GM12878 (cell line): ENCODE data around the gene OLFM2. TPM values are rescaled to one million over a fixed set of nuclear protein-coding genes. Genes with fewer than 3 reads are reported as not detected.

ENCODE experiments used
- CREB1 ChIP-seq: IDR thresholded peaks from 2 replicates; pipeline ENCODE4 v1.6.1; 2012; ENCODE audit warnings: low read depth, mild to moderate bottlenecking, inconsistent platforms
- EGR1 ChIP-seq, 2 experiments: IDR thresholded peaks; 1 replicate in 1 of 2; 2 replicates in 1 of 2; pipeline ENCODE4 v1.6.1; 2011 to 2012; ENCODE audit warnings: low read depth in 2 of 2, low read length in 2 of 2, borderline replicate concordance in 1 of 2, mild to moderate bottlenecking in 1 of 2, moderate library complexity in 1 of 2
- HDAC6 ChIP-seq: fragments of 200-600 bp; sonication (generic); IDR thresholded peaks from one replicate; pipeline ENCODE4 v1.8.0; 2017; ENCODE audit warnings: antibody characterized with exemption; ENCODE audit not compliant: unreplicated experiment
- JUND ChIP-seq: IDR thresholded peaks from 2 replicates; pipeline ENCODE4 v1.6.1; 2012; ENCODE audit warnings: low read depth, mild to moderate bottlenecking, low read length, improper control_type of control experiment, moderate library complexity
- MTA2 ChIP-seq: fragments of 450-650 bp; IDR thresholded peaks from 2 replicates; pipeline ENCODE4 v1.6.1; 2016; ENCODE audit warnings: low read depth, mild to moderate bottlenecking, moderate library complexity
- NBN ChIP-seq: fragments of 450-650 bp; IDR thresholded peaks from 2 replicates; pipeline ENCODE4 v1.6.1; 2016
- NR2F1 ChIP-seq: fragments of 450-650 bp; conservative IDR thresholded peaks from 2 replicates; pipeline ENCODE4 v1.6.1; 2017; ENCODE audit warnings: mild to moderate bottlenecking
- NRF1 ChIP-seq: conservative IDR thresholded peaks from 2 replicates; pipeline ENCODE4 v1.6.1; 2011; ENCODE audit warnings: mild to moderate bottlenecking, low read depth, low read length, improper control_type of control experiment
- PAX5 ChIP-seq: IDR thresholded peaks from 2 replicates; pipeline ENCODE4 v1.6.1; 2011; ENCODE audit warnings: low read depth, low read length, borderline replicate concordance
- RAD21 ChIP-seq: IDR thresholded peaks from 2 replicates; pipeline ENCODE4 v1.6.1; 2011; ENCODE audit warnings: mild to moderate bottlenecking, low read depth, low read length, moderate library complexity; ENCODE audit not compliant: insufficient read depth
- SIN3A ChIP-seq: IDR thresholded peaks from 2 replicates; pipeline ENCODE4 v1.6.1; 2012; ENCODE audit warnings: low read depth, low read length, improper control_type of control experiment
- SMAD1 ChIP-seq: fragments of 450-650 bp; IDR thresholded peaks from 2 replicates; pipeline ENCODE4 v1.6.1; 2018; ENCODE audit warnings: mild to moderate bottlenecking, low read depth; ENCODE audit not compliant: partially characterized antibody
- SMAD5 ChIP-seq: IDR thresholded peaks from 2 replicates; pipeline ENCODE4 v1.6.1; 2016; ENCODE audit warnings: antibody characterized with exemption, low read depth
- SMARCA5 ChIP-seq: fragments of 450-650 bp; IDR thresholded peaks from 2 replicates; pipeline ENCODE4 v1.6.1; 2017; ENCODE audit warnings: mild to moderate bottlenecking
- SP1 ChIP-seq: IDR thresholded peaks from one replicate; pipeline ENCODE4 v1.6.1; 2011; ENCODE audit warnings: low read depth, low read length
- SRF ChIP-seq, 2 experiments: IDR thresholded peaks; 2 replicates each; pipeline ENCODE4 v1.6.1; 2011; ENCODE audit warnings: low read depth in 2 of 2, low read length in 2 of 2, mild to moderate bottlenecking in 1 of 2, moderate library complexity in 1 of 2
- TARDBP ChIP-seq: IDR thresholded peaks from 2 replicates; pipeline ENCODE4 v1.6.1; 2016; ENCODE audit warnings: borderline replicate concordance
- ZSCAN29 ChIP-seq: fragments of 450-650 bp; IDR thresholded peaks from 2 replicates; pipeline ENCODE4 v1.6.1; 2017; ENCODE audit warnings: mild to moderate bottlenecking, moderate library complexity
- polyA plus RNA-seq, 11 experiments: library from polyadenylated mRNA; depleted of rRNA in 4 of 11; unstranded in 6 of 11; stranded (reverse) in 5 of 11; fragments of >200 nt; fragmentation: Nextera tagmentation in 4 of 11; fragmentation: Illumina TruSeq in 1 of 11; extraction: Ambion mirVana in 4 of 11; extraction: Trizol in 1 of 11; gene quantifications; 1 replicate in 1 of 11; 2 replicates in 10 of 11; pipeline versions ENCODE4 v1.2.1 to v1.2.3, GENCODE V29; 2011 to 2016; ENCODE audit warnings: inconsistent platforms in 2 of 11, missing spikeins in 2 of 11, low read depth in 1 of 11
- total RNA-seq, 4 experiments: library from RNA; depleted of rRNA in 3 of 4; stranded (reverse); fragments of >200 nt in 3 of 4; fragmentation: Illumina TruSeq in 1 of 4; extraction: Trizol in 1 of 4; gene quantifications; 2 replicates each; pipeline versions ENCODE4 v1.2.1 to v1.2.3, GENCODE V29; 2013 to 2021
- TF ChIP-seq, protein P1 (sequence below): fragments of 450-650 bp; IDR thresholded peaks from 2 replicates; pipeline ENCODE4 v1.6.1; 2018; ENCODE audit warnings: mild to moderate bottlenecking, low read depth, moderate library complexity; ENCODE audit not compliant: partially characterized antibody
- TF ChIP-seq, protein P2 (sequence below): fragments of 450-650 bp; IDR thresholded peaks from 2 replicates; pipeline ENCODE4 v1.6.1; 2016; ENCODE audit warnings: mild to moderate bottlenecking
- TF ChIP-seq, protein P3 (sequence below): fragments of 450-650 bp; IDR thresholded peaks from 2 replicates; pipeline ENCODE4 v1.6.1; 2017; ENCODE audit warnings: borderline replicate concordance
- TF ChIP-seq, protein P4 (sequence below): fragments of 450-650 bp; IDR thresholded peaks from 2 replicates; pipeline ENCODE4 v1.6.1; 2017; ENCODE audit warnings: mild to moderate bottlenecking, low read depth, inconsistent platforms; ENCODE audit not compliant: poor library complexity, severe bottlenecking

OLFM2 gene
- total and polyA plus RNA-seq, 10 of the 15 experiments (the other 5 are each of a cell fraction or from before 2014, with no cell fraction given): 0.07 to 3.5 (median 0.27) TPM; not detected in 5

DNA sequence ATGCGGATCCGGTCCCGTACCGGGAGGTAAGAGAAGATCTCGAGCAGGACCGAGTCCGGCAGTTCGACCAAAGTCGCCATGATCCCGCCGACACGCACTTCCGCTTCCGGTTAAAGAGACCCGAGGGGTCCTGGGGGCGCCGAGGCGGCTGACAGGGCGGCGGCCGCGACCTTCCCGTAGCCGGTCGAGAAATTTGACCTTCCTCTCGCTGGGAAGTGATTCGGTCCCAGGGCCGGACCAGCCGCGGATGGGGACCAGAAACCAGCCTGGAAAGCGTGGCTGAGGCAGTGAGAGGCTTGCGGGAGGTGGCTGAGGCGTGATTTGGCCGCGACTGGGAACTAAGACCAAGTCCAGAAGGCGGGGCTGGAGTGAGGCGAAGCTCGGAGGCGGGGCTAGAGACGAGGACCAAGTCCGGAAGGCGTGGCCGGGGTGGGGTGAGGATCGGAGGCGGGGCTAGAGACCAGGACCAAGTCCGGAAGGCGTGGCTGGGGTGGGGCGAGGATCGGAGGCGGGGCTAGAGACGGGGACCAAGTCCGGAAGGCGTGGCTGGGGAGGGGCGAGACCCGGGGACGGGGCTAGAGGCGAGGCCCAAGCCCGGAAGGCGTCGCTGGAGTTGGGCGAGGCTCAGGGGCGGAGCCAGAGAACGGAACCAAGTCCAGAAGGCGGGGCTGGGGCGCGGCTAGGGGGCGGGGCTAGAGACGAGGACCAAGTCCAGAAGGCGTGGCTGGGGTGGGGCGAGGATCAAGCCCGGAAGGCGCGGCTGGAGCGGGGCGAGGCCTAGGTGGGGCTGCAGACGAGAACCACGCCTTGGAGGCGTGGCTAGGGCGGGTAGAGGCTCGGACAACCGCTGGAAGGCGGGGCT is 117.3 kb downstream of the OLFM2 start, which contains the start of gene FBXL12 (continued):
- TF ChIP-seq, protein P1, sequence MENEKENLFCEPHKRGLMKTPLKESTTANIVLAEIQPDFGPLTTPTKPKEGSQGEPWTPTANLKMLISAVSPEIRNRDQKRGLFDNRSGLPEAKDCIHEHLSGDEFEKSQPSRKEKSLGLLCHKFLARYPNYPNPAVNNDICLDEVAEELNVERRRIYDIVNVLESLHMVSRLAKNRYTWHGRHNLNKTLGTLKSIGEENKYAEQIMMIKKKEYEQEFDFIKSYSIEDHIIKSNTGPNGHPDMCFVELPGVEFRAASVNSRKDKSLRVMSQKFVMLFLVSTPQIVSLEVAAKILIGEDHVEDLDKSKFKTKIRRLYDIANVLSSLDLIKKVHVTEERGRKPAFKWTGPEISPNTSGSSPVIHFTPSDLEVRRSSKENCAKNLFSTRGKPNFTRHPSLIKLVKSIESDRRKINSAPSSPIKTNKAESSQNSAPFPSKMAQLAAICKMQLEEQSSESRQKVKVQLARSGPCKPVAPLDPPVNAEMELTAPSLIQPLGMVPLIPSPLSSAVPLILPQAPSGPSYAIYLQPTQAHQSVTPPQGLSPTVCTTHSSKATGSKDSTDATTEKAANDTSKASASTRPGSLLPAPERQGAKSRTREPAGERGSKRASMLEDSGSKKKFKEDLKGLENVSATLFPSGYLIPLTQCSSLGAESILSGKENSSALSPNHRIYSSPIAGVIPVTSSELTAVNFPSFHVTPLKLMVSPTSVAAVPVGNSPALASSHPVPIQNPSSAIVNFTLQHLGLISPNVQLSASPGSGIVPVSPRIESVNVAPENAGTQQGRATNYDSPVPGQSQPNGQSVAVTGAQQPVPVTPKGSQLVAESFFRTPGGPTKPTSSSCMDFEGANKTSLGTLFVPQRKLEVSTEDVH: no peak
- no peak for TF ChIP-seq PAX5
- TF ChIP-seq ZSCAN29: no peak
- peak; percentile 60 for TF ChIP-seq SP1
- peak; percentile 63; the same call in 1 of the 2 replicates for TF ChIP-seq SMARCA5
- TF ChIP-seq MTA2: no peak; the same call in 1 of the 2 replicates
- peak; percentile 81 for TF ChIP-seq CREB1
- no peak for TF ChIP-seq TARDBP
- TF ChIP-seq, protein P2, sequence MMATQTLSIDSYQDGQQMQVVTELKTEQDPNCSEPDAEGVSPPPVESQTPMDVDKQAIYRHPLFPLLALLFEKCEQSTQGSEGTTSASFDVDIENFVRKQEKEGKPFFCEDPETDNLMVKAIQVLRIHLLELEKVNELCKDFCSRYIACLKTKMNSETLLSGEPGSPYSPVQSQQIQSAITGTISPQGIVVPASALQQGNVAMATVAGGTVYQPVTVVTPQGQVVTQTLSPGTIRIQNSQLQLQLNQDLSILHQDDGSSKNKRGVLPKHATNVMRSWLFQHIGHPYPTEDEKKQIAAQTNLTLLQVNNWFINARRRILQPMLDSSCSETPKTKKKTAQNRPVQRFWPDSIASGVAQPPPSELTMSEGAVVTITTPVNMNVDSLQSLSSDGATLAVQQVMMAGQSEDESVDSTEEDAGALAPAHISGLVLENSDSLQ: peak; percentile 62
- TF ChIP-seq SMAD1: peak; percentile 38
- no peak for TF ChIP-seq RAD21
- peak; percentile 93 for TF ChIP-seq SMAD5
- peak; percentile 82 for TF ChIP-seq NR2F1
- TF ChIP-seq JUND: no peak
- TF ChIP-seq EGR1 (IDR thresholded peaks at IDR 0.05; ENCODE audit: borderline replicate concordance in 1 of 2, low read depth in 2 of 2, low read length in 2 of 2): no peak
- no peak for TF ChIP-seq SIN3A
- no peak for TF ChIP-seq NRF1
- peak; percentile 38 for TF ChIP-seq HDAC6
- TF ChIP-seq, protein P3, sequence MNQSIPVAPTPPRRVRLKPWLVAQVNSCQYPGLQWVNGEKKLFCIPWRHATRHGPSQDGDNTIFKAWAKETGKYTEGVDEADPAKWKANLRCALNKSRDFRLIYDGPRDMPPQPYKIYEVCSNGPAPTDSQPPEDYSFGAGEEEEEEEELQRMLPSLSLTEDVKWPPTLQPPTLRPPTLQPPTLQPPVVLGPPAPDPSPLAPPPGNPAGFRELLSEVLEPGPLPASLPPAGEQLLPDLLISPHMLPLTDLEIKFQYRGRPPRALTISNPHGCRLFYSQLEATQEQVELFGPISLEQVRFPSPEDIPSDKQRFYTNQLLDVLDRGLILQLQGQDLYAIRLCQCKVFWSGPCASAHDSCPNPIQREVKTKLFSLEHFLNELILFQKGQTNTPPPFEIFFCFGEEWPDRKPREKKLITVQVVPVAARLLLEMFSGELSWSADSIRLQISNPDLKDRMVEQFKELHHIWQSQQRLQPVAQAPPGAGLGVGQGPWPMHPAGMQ: no peak
- TF ChIP-seq, protein P4, sequence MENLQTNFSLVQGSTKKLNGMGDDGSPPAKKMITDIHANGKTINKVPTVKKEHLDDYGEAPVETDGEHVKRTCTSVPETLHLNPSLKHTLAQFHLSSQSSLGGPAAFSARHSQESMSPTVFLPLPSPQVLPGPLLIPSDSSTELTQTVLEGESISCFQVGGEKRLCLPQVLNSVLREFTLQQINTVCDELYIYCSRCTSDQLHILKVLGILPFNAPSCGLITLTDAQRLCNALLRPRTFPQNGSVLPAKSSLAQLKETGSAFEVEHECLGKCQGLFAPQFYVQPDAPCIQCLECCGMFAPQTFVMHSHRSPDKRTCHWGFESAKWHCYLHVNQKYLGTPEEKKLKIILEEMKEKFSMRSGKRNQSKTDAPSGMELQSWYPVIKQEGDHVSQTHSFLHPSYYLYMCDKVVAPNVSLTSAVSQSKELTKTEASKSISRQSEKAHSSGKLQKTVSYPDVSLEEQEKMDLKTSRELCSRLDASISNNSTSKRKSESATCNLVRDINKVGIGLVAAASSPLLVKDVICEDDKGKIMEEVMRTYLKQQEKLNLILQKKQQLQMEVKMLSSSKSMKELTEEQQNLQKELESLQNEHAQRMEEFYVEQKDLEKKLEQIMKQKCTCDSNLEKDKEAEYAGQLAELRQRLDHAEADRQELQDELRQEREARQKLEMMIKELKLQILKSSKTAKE: no peak
- peak; percentile 88 for TF ChIP-seq NBN
- TF ChIP-seq SRF (IDR thresholded peaks at IDR 0.05; ENCODE audit: low read depth in 2 of 2, low read length in 2 of 2): peak in 1 of 2 experiments; percentile 25; a peak in 1 of 4 replicates
